ENCODE data around the gene LRFN3.
A peak's percentile ranks its signal among the peaks of the same experiment; 100 is the strongest.
"Not testable (repeated sequence)": the region's sequence is repeated elsewhere in the genome, so short reads cannot be mapped to it uniquely, and the experiment has no call there.

LRFN3 gene

DNA sequence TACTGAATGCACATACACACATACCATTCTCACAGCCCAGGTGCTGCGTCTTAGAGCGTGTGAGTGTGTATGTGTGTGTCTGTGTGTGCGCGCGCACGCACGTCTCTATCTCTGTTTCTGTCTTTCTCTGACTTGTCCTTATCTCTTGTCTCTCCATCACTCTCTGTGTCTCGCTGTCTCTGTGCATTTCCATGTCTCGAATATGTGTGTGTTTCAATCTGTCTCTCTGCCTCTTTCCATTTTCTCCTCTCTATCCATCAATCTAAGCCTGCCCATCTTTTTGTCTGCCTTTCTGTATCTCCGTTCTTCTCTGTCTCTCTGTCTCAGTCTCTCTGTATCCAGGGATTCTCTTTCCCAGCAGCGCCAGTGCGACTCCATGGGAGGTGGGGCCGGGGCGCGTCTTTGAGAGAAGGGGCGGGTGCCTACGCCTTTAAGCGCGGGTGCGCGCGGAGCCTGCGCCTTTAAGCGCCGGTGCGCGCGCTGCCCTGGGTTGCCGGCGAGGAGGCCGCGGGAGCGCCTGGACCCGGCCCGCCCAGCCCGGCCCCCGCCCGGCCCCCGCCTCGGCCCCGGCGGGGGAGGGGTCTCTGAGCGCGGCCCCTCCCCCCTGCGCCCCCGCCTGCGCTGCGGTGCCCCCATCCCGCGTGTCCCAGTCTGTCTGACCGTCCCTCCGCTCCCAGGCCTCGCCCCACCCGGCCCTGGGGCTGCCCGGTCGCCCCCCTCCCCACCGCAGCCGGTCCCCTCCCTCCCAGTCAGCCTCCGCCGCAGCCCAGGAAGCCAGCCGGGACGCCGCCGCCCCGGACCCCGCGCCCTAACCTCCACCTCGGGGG, at the start of gene LRFN3:
Gene LRFN3, plus strand, starts transcription at position 464 of the 827 bp plus-strand sequence. CDS start 3,052 bp downstream, outside the sequence.
- peak; percentile 84 for DNase-seq

GRCh38 chr19:35887197-35887596, 49.0 kb upstream of the LRFN3 start:
- no peak for DNase-seq

DNA sequence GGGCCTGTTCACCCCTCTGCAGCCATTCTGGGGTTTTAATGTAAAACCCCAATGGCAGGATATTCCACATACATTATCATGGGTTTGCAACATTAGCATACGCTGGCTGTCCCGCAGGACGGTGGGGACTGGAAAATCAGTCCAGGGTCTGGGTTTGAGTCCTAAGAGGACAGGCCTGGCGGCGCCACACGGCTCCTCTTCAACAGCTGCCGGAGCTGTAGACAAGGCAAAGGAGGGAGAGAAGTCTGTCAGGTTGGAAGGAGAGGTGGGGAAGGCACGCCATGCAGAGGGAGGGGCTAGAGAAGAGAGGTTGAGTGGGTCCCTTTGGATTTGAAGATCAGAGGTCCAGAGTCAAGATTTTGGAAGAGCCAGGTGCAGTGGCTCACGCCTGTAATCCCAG, 47.8 kb upstream of the LRFN3 start:
- no peak for DNase-seq

GRCh38 chr19:35889370-35890112, 46.6 kb upstream of the LRFN3 start:
- DNase-seq: no peak

DNA sequence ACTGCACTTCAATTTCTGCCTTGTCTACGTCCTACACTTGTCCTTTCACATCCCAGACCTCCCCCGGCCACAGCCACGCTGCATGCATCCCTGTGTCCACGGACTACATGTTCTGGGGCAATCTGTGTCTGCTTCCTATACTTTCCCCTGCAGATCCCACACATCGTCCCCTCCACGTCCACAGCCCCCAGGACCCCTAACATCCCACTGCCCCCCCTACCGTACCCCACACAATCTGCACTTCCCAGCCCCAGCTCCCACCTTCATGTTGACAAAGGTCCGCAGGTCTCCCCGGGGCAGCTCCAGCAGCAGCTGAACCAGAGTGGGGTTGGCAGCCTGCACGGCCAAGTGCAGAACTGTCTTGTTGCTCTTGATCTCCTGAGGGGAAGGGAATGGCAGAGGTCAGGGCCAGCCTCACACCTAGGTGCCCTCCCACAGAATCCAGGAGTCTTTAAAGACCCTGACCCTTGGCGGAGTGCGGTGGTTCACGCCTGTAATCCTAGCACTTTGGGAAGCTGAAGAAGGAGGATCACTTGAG, 46.0 kb upstream of the LRFN3 start:
- no peak for DNase-seq

DNA sequence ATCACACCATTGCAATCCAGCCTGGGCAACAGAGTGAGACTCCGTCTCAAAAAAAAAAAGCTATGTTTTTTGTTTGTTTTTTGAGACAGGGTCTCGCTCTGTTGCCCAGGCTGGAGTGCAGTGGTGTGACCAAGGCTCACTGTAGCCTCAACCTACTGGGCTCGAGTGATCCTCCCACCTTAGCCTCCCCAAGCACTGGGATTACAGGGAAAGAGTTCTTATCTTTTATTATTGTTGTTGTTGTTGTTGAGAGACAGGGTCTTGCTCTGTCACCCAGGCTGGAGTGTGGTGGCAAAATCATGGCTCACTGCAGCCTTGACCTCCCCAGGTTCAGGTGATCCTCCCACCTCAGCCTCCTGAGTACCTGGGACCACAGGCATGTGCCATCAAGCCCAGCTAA, 44.4 kb upstream of the LRFN3 start:
- DNase-seq: not testable (repeated sequence)

- DNase-seq: peak; percentile 6
Measured at GRCh38 chr19:35894342-35894741, 41.8 kb upstream of the LRFN3 start.

DNA sequence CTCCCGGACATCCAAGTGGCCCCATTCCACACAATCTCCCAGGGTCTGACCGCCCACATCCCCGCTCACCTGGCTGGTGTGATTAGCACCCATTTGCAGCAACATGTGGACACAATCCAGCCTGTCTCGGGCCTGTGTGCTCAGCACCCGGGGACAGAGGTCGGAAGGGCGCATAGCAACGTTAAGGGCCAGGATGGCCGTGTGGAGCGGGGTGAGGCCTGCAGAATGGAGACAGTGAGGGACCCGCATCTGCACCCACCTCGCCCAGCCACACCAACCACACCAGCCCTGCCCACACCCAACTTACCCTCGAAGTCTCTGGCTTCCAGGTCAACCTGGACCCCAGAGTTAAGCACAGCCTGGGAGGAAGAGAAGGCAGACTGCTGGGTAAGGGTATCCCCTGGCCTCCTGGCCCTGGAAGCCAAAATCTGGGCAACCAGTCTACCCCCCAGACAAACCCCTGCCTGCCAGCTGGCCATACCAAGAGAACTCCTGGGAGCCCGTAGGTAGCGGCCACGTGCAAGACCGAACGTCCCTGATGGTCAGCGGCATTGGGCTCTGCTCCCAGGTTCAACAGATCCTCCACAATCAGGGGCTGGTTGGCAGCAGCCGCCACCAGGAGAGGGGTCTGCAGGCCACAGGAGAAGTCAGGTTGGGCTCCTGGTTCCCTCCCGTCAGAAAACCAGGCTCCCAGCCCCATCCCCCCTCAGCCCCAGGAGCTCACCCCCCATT, 40.1 kb upstream of the LRFN3 start:
- peak; percentile 1 for DNase-seq

DNA sequence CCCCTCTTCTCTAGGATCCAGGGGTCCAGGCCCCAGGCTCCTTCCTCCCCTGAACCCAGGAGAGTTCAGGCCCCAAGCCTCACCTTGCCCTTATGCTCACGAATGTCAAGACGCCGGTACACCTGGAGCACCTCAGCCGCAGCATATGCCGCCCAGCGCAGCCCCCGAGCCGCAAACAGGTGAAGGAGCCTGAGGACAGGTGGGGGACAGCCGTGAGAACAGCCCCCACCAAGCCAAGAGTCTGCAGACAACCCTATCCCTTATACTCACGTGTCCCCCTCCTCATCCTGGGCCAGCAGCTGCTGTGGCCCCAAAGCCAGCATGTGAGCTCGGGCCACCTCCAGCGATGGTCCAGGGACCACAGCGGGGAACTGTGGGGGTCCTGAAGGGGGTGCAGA, 39.5 kb upstream of the LRFN3 start:
- peak; percentile 22 for DNase-seq

GRCh38 chr19:35897706-35898451, 38.3 kb upstream of the LRFN3 start:
- peak; percentile 21 for DNase-seq

DNA sequence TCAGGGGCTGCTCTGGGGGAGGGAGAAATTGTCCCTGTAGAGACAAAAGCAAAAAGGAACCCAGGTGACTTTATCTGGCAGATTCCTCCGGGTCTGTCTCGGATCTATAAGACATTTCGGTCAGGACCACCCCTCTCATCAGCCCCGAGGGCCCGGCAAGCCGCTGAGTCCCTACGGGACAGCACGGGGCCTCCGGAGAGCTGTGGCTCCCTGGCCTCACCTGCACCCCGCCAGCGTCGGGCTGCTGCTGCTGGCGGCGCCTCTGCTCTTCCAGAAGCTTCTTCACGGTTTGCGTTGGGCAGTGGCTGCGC, 37.7 kb upstream of the LRFN3 start:
- DNase-seq: no peak

DNA sequence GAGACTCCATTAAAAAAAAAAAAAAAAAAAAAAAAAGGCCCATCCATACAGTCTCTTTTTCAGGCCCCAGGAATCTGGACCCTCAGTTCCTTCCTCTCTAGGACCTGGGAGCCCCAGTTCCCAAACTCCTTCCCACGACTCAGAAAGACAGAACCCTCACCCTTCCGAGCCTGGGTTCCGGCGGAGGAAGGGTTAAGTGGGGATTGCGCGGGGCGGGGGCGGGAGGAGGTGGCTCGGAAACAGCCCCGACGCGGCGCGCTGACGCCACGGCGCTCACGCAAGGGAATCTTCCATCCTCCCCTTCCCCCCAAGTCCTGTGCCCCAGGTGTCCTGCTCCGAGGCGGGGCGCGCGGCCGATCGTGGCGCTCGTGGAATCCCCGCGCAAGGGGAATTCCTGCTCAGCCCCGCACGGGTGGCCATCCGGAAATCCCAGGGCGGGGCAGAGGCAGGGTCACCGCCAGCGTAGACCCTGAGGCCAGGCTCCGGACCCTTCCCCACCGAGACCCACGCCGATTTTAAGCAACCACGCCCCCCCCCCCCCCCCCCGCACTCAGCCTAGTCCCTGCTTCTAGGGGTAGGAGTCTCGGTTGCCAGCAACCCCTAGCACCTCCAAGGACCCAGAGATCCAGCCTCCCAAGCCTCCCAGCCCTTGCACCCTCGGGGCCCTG, 36.5 kb upstream of the LRFN3 start:
- DNase-seq: peak; percentile 78

DNA sequence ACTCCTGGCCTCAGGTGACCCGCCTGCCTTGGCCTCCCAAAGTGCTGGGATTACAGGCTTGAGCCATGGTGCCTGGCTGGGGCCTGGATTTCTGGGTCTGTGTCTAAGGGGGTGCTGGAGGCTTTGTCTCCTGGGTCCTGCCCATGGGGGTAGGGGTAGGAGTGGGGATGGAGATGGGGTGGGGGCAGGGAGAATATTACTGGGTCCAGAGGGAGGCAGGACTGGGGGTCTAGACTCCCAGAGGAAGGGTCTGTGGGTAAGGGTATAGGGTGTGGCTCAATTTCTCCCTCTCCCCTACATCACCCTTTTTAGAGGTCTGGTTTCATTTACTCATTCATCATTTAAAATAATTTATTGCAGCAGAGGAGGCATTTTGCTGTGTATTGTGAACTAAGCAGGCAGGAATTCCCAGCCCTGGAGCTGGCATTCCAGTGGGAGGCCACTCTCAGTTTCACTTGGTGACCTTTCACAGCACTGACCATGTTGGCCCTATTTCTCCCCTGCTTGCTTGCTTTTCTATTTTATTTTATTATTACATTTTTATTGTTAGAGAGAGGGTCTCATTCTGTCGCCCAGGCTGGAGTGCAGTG, 35.0 kb upstream of the LRFN3 start:
- peak; percentile 20 for DNase-seq

DNA sequence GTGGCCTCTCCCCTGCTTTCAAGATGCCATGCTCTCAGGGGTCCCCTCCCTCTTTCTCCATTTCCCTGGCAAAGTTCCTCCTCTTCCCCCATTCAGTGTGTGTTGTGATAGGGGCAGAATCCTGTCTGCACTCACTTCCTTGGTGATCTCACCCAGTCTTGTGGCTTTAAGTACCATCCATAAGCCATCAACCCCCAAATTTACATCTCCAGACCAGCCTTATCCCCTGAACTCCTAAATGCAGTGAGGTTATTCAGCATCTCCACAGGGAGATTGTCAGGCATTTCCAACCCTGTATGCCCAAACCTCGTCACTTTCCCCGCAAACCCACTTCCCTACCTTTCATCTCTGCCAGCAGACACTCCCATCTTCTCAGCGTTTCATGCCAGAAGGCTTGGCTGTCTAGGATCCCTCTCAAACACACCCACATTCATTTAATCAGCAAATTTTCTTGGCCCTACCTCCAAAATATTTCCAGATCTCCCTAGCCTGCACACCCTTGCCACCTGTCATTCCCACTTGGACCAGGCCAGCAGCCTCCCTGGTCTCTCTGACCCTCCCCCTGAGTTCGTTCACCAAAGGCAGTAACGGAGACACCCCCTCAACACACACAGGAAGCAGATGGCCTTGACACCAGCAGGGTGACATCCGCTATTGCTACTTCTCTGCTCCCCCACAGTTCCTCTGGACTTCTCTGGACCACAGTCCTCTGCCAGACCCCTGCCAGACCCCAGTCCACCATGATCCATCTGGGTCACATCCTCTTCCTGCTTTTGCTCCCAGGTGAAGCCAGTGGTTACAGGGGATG, 34.1 kb upstream of the LRFN3 start, which contains the start of gene HCST:
Gene HCST, plus strand, starts transcription at position 676 of the 808 bp plus-strand sequence. Its CDS starts 65 bp downstream, at position 741.
- DNase-seq: peak; percentile 18

DNA sequence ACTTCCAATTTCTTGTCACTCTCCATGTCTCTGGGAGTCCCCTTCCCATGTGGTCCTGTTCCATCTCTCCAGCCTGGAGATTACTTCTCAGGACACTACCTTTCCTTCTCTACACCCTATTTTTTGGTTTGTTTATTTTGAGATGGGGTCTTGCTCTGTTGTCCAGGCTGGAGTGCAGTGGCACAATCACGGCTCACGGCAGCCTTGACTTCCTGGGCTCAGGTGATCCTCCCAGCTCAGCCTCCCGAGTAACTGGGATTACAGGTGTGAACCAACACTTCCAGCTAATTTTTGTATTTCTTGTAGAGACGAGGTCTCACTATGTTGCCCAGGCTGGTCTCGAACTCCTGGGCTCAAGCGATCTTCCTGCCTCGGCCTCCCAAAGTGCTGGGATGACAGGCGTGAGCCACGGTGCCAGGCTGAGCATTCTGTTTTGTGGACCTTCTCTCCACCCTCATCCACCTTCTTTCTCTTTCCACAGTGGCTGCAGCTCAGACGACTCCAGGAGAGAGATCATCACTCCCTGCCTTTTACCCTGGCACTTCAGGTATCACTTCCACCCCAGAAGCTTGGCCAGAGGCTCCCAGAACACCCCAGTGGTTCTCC, 33.2 kb upstream of the LRFN3 start:
- no peak for DNase-seq

- peak; percentile 68 for DNase-seq
Measured at GRCh38 chr19:35903550-35904179, 32.5 kb upstream of the LRFN3 start.

DNA sequence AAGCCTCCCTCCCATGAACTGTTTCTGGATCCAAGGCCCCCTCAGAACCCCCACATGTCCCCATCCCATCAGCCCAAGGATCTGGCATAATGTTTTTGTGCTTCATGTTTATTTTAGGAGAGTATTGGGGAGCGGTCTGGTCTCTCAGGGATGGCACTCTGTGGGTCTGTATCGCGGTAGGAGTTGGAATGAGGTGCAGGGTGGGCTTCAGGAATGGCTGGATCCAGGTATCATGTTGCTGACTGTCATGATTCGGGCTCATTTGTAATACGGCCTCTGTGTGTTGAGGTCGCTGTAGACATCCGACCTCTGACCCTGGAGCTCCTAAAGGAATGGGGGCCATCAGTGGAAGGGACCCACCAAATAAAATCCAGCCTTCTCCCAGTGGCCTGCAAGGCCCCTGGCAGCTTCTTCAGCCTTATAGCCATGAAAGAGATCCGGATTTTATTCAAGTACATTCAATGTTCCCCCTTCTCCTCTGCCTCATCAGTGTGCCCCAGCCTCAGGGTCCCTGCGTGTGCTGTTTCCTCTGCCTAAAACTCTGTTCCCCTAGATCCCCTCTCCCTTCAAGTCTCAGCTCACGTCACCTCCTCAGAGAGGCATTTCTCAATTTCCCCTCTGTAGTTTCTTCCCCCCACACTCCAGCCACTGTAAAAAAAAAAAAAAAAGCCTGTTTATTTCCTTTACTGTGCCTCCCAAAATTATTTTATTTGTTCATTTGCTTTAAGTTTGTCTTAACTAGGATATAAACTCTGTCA, 31.7 kb upstream of the LRFN3 start:
- peak; percentile 14 for DNase-seq

GRCh38 chr19:35905178-35905727, 30.9 kb upstream of the LRFN3 start:
- no peak for DNase-seq

DNA sequence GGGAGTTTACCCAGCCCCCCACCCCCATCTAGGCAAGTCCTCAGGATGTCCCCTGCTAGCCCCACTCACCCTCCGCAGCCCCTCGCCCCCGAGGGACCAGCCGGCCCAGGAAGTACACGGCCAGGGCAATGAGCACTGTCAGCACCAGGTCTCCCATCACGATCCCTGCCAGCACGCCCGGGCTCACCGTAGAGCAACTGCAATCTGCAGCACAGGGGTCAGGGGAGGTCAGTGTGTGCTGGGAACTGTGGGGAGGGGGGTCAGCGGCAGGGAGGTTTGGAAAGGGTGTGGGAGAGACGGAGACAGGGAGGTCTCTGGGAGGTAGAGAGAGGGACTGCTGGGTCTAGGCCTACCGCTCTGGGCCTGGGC, 28.8 kb upstream of the LRFN3 start:
- DNase-seq: no peak

Measured in left hindlimb (tissue), 1 donor.